Peyer's patch (tissue), 4 donors: Measurements from ENCODE around the gene NDUFAF5. TPM values are rescaled to one million over a fixed set of nuclear protein-coding genes. Genes with fewer than 3 reads are reported as not detected.

Experiments
- DNase-seq, 3 donors: peaks; one replicate each; pipeline ENCODE4 v3.0.0-alpha.2; 2017 to 2019
- H3K27ac ChIP-seq, 4 donors: fragments of 200-600 bp; sonication (generic); one replicate each; pipeline ENCODE4 v1.5.1; 2016 to 2019
- H3K27me3 ChIP-seq, 2 donors: fragments of 200-600 bp; sonication (generic); one replicate each; pipeline ENCODE4 v1.5.1; 2019
- H3K36me3 ChIP-seq, 3 donors: fragments of 200-600 bp; sonication (generic); one replicate each; pipeline ENCODE4 v1.5.1; 2016 to 2019
- H3K4me1 ChIP-seq, 4 donors: fragments of 200-600 bp; sonication (generic); one replicate each; pipeline ENCODE4 v1.5.1; 2016 to 2019
- H3K4me3 ChIP-seq, 4 donors: fragments of 200-600 bp; sonication (generic); 1 replicate in 3 of 4; 2 replicates in 1 of 4; pipeline ENCODE4 v1.5.1; 2016 to 2019; ENCODE audit warnings: mild to moderate bottlenecking in 1 of 4
- H3K9me3 ChIP-seq, 4 donors: fragments of 200-600 bp; sonication (generic); one replicate each; pipeline ENCODE4 v1.5.1; 2016 to 2019; ENCODE audit warnings: mild to moderate bottlenecking in 1 of 4
- POLR2A ChIP-seq, 2 donors: fragments of 450-650 bp; IDR thresholded peaks; one replicate each; pipeline ENCODE4 v1.5.1; 2017; ENCODE audit warnings: antibody characterized with exemption in 2 of 2, mild to moderate bottlenecking in 2 of 2, moderate library complexity in 2 of 2
- total RNA-seq, 4 donors: library from RNA; depleted of rRNA; stranded (reverse); fragments of >200 nt; gene quantifications; one replicate each; pipeline ENCODE4 v1.1.0, GENCODE V29; 2016
- TF ChIP-seq, protein P1 (sequence below), 6 experiments: fragments of 450-650 bp in 4 of 6; fragments of 200-600 bp in 2 of 6; sonication (generic) in 1 of 6; IDR thresholded peaks; one replicate each; pipeline ENCODE4 v1.5.1; 2017 to 2019; ENCODE audit warnings: antibody characterized with exemption in 6 of 6, mild to moderate bottlenecking in 3 of 6, moderate library complexity in 1 of 6

Gene NDUFAF5
- total RNA-seq, 4 donors from 2014 or later: 15.4 to 25.4 (median 23.0) TPM

DNA sequence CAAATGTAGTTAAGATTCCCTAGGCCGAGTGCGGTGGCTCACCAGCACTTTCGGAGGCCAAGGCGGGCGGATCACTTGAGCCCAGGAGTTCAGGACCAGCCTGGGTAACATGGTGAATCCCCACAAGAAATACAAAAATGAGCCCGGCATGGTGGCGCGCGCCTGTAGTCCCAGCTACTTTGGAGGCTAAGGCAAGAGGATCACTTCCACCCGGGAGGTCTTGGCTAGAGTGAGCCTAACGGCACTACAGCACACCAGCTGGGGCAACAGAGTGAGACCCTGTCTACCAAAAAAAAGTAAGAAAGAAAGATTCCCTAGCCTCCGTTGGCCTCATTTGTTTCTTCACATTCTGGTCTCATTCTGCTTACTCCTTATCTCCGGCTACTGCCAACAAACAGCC lies 1.3 kb upstream of the NDUFAF5 start:
- Histone ChIP-seq H3K27ac (no peak overlapping the region), H3K9me3 (no peaks in the 10 kb centered on the region), H3K27me3 (no peaks in the 10 kb centered on the region), H3K4me1 (peaks cover 0 to 24% (median 0%) of the 10 kb centered on the region in 4 donors), H3K4me3 (peak overlapping the region in 1 of 4 donors; percentile 66), H3K36me3 (peaks cover 0 to 28% (median 0%) of the 10 kb centered on the region in 3 donors)
- TF ChIP-seq POLR2A (IDR thresholded peaks at IDR 0.05): no peak
- TF ChIP-seq, protein P1, sequence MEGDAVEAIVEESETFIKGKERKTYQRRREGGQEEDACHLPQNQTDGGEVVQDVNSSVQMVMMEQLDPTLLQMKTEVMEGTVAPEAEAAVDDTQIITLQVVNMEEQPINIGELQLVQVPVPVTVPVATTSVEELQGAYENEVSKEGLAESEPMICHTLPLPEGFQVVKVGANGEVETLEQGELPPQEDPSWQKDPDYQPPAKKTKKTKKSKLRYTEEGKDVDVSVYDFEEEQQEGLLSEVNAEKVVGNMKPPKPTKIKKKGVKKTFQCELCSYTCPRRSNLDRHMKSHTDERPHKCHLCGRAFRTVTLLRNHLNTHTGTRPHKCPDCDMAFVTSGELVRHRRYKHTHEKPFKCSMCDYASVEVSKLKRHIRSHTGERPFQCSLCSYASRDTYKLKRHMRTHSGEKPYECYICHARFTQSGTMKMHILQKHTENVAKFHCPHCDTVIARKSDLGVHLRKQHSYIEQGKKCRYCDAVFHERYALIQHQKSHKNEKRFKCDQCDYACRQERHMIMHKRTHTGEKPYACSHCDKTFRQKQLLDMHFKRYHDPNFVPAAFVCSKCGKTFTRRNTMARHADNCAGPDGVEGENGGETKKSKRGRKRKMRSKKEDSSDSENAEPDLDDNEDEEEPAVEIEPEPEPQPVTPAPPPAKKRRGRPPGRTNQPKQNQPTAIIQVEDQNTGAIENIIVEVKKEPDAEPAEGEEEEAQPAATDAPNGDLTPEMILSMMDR (IDR thresholded peaks at IDR 0.05): no peak
- DNase-seq: no peak

GRCh38 chr20:13784271-13784892 lies 446 bp upstream of the NDUFAF5 start:
- peak in 1 of 3 donors; percentile 24 for DNase-seq
- Histone ChIP-seq H3K27me3 (no peaks in the 10 kb centered on the region), H3K4me3 (peak overlapping the region; percentile 57 to 92 (median 72)), H3K9me3 (no peaks in the 10 kb centered on the region), H3K36me3 (peaks cover 0 to 28% (median 0%) of the 10 kb centered on the region in 3 donors), H3K4me1 (peaks cover 0 to 24% (median 0%) of the 10 kb centered on the region in 4 donors), H3K27ac (peak overlapping the region; percentile 81 to 94 (median 86))
- TF ChIP-seq, protein P1 (IDR thresholded peaks at IDR 0.05): no peak
- no peak for TF ChIP-seq POLR2A (IDR thresholded peaks at IDR 0.05)

DNA sequence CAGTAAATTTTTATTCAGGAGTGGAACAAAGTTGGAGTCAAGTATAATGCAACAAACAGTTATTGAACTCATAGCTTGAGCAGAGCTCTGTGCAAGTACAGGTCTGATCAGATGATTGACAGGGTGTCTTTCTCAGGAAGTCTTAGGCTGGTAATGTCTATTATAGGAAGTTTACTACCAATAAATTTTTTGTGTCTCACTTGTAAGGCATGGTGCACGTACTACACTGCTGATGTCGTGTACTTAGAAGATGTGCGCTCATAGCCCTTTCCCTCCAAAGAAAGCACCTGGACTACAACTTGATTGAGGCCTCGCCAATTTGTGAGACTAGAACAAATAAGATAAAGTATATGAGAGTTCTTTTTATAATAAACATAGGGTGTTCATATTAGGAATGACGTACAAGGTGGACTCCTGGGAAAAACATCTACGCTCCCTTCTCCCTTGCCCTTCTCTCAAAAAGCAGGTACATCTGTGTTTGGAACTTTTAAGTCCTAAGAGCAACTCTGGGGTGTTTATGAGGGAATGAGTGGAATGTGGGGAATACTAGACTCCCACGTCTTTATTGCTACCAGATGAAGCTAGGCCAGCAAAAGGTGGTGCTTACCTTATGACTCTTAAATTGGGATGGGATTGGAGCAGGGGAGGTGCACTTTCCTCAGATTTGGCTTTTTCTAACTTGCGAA lies 1.5 kb downstream of the NDUFAF5 start:
- H3K9me3 ChIP-seq: no peaks in the 10 kb centered on the region
- no peaks in the 10 kb centered on the region for H3K27me3 ChIP-seq
- peaks cover 0 to 24% (median 0%) of the 10 kb centered on the region in 4 donors for H3K4me1 ChIP-seq
- peak overlapping the region in 2 of 4 donors; percentile 66 to 92 for H3K4me3 ChIP-seq
- peaks cover 0 to 20% (median 0%) of the 10 kb centered on the region in 3 donors for H3K36me3 ChIP-seq
- TF ChIP-seq POLR2A (IDR thresholded peaks at IDR 0.05): no peak
- TF ChIP-seq, protein P1 (IDR thresholded peaks at IDR 0.05): no peak
- no peak overlapping the region for H3K27ac ChIP-seq
- no peak for DNase-seq

GRCh38 chr20:13788167-13788834 lies 3.5 kb downstream of the NDUFAF5 start:
- TF ChIP-seq POLR2A (IDR thresholded peaks at IDR 0.05): no peak
- TF ChIP-seq, protein P1 (IDR thresholded peaks at IDR 0.05): peak in 5 of 6 experiments; percentile 12 to 63 (median 55)
- Histone ChIP-seq H3K27me3 (no peaks in the 10 kb centered on the region), H3K36me3 (peaks cover 0 to 27% (median 0%) of the 10 kb centered on the region in 3 donors), H3K27ac (no peak overlapping the region), H3K4me1 (peaks cover 0 to 23% (median 0%) of the 10 kb centered on the region in 4 donors), H3K4me3 (no peak overlapping the region), H3K9me3 (no peaks in the 10 kb centered on the region)
- DNase-seq: peak in 2 of 3 donors; percentile 28 to 71

GRCh38 chr20:13790708-13791107 lies 5.9 kb downstream of the NDUFAF5 start:
- Histone ChIP-seq H3K4me3 (no peak overlapping the region), H3K27me3 (no peaks in the 10 kb centered on the region), H3K27ac (no peak overlapping the region), H3K9me3 (no peaks in the 10 kb centered on the region), H3K36me3 (peaks cover 0 to 51% (median 0%) of the 10 kb centered on the region in 3 donors), H3K4me1 (peaks cover 0 to 18% (median 0%) of the 10 kb centered on the region in 4 donors)
- DNase-seq: no peak
- no peak for TF ChIP-seq POLR2A (IDR thresholded peaks at IDR 0.05)
- TF ChIP-seq, protein P1 (IDR thresholded peaks at IDR 0.05): no peak
